OCI-LY7 (cell line): ENCODE results near the gene GBE1. TPM values are rescaled to one million over a fixed set of nuclear protein-coding genes. Genes with fewer than 3 reads are reported as not detected.

ENCODE experiments used
- BruUV-seq: library from RNA; stranded (reverse); fragments of 400-500 nt; replicated peaks from 2 replicates; lab custom pipeline; 2021; lab: Mats Ljungman, UMichigan
- CTCF ChIA-PET: fragments of 300-600 bp; sonication (Branson Sonifier 250); formaldehyde crosslinking; loops from one replicate; lab custom pipeline; 2022; ENCODE audit warnings: antibody characterized with exemption; ENCODE audit not compliant: unreplicated experiment; lab: Charles Lee
- POLR2A ChIA-PET: fragments of 300-600 bp; sonication (Branson Sonifier 250); formaldehyde crosslinking; loops from one replicate; lab custom pipeline; 2022; ENCODE audit warnings: antibody characterized with exemption; lab: Charles Lee
- DNase-seq: peaks from one replicate; pipeline ENCODE4 v3.0.0-alpha.2; 2015; ENCODE audit warnings: low spot score
- H2AFZ ChIP-seq: fragments of 200-600 bp; sonication (generic), shearing (Covaris generic); 2 replicates; pipeline ENCODE4 v1.6.1; 2014; ENCODE audit warnings: mild to moderate bottlenecking, antibody characterized with exemption, low read length, moderate library complexity
- H3K27ac ChIP-seq: fragments of 200-600 bp; sonication (generic); 2 replicates; pipeline ENCODE4 v1.5.1; 2014; ENCODE audit warnings: mixed run types, low read depth, mild to moderate bottlenecking, moderate library complexity, low read length, inconsistent platforms; ENCODE audit not compliant: poor library complexity, severe bottlenecking
- H3K36me3 ChIP-seq: fragments of 200-600 bp; sonication (generic); 2 replicates; pipeline ENCODE4 v1.6.1; 2014; ENCODE audit warnings: mild to moderate bottlenecking, antibody characterized with exemption, low read length, moderate library complexity, mixed read lengths; ENCODE audit not compliant: insufficient read depth
- H3K4me1 ChIP-seq: fragments of 200-600 bp; sonication (generic); 2 replicates; pipeline ENCODE4 v1.5.1; 2014; ENCODE audit warnings: mild to moderate bottlenecking, low read length; ENCODE audit not compliant: insufficient read depth, poor library complexity, severe bottlenecking
- H3K4me2 ChIP-seq: fragments of 200-600 bp; sonication (generic); 2 replicates; pipeline ENCODE4 v1.6.1; 2014; ENCODE audit warnings: mild to moderate bottlenecking, low read length
- H3K4me3 ChIP-seq: fragments of 200-600 bp; sonication (generic); 2 replicates; pipeline ENCODE4 v1.5.1; 2014; ENCODE audit warnings: mild to moderate bottlenecking, low read depth, low read length; ENCODE audit not compliant: poor library complexity, severe bottlenecking
- H3K79me2 ChIP-seq: fragments of 200-600 bp; sonication (generic); 2 replicates; pipeline ENCODE4 v1.6.1; 2016; ENCODE audit warnings: low read depth, mild to moderate bottlenecking, low read length, moderate library complexity, mixed read lengths; ENCODE audit not compliant: insufficient read depth
- H3K9me2 ChIP-seq: fragments of 200-600 bp; sonication (generic); 2 replicates; pipeline ENCODE4 v1.6.1; 2016; ENCODE audit warnings: mild to moderate bottlenecking, low read length, mixed read lengths; ENCODE audit not compliant: insufficient read depth
- H3K9me3 ChIP-seq: fragments of 200-600 bp; sonication (generic); 2 replicates; pipeline ENCODE4 v1.6.1; 2014; ENCODE audit warnings: mild to moderate bottlenecking, mixed run types, low read length, mixed read lengths
- H4K20me1 ChIP-seq: fragments of 200-600 bp; sonication (generic); 2 replicates; pipeline ENCODE4 v1.6.1; 2014; ENCODE audit warnings: mild to moderate bottlenecking, antibody characterized with exemption, low read length, moderate library complexity, mixed read lengths; ENCODE audit not compliant: insufficient read depth
- EZH2phosphoT487 ChIP-seq: fragments of 200-600 bp; sonication (generic); IDR thresholded peaks from 2 replicates; pipeline ENCODE4 v1.6.1; 2018; ENCODE audit warnings: low read depth, borderline replicate concordance, mild to moderate bottlenecking, mixed run types, antibody characterized with exemption, low read length, moderate library complexity, mixed read lengths
- intact Hi-C: fragments of 100-400 bp; cut with micrococcal nuclease; formaldehyde crosslinking; loops from one replicate; pipeline ENCODE4 v1.10.0; 2022; ENCODE audit not compliant: unreplicated experiment
- total RNA-seq, 2 experiments: library from RNA; depleted of rRNA in 1 of 2; stranded (reverse); fragments of >200 nt in 1 of 2; shearing (Covaris generic) in 1 of 2; gene quantifications; 2 replicates each; pipeline ENCODE4 v1.2.3, GENCODE V29; 2014 to 2022
- TF ChIP-seq, protein P1 (sequence below): fragments of 200-600 bp; sonication (generic); conservative IDR thresholded peaks from 2 replicates; pipeline ENCODE4 v1.5.1; 2014; ENCODE audit warnings: mild to moderate bottlenecking, antibody characterized with exemption, low read length, moderate library complexity, mixed read lengths

Gene GBE1
- total RNA-seq, 2 experiments from 2014 or later, result 10.7 to 24.4 TPM

DNA sequence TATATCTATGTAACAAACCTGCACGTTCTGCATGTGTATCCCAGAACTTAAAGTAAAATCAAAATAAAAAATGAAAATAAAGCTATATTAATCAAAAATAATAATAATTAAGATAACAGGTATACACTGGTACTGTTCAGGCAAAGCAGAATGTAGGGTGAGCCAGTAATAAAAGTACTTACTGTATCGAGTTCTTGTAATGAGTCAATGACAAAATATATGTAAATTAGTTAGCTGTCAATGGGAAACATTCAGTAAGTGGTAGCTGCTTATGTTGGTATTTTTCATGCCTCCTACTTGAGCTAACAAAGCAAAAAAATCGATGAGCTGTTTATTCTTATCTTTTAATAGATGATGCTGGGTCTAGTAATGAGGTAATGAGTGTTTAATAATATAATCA is 93.2 kb downstream of the GBE1 start:
- Histone ChIP-seq H3K4me2 (no peak overlapping the region), H3K4me1 (no peaks in the 10 kb centered on the region), H2AFZ (no peak overlapping the region), H3K36me3 (no peaks in the 10 kb centered on the region), H3K4me3 (no peak overlapping the region), H3K9me3 (no peaks in the 10 kb centered on the region), H3K9me2 (no peaks in the 10 kb centered on the region), H3K79me2 (no peaks in the 10 kb centered on the region), H4K20me1 (0 out of 2 replicates have a peak, but pooled peaks cover 5% of the 10 kb centered on the region), H3K27ac (no peak overlapping the region)
- no TSS peak for BruUV-seq
- CTCF ChIA-PET, result no interaction called here
- no peak for DNase-seq
- intact Hi-C loops, result no loop called here
- POLR2A ChIA-PET, result interaction anchor here (0.9 to 1.7 kb wide), 5 partner anchors 9 to 28 kb away, joined by 3 to 6 read pairs (median 3); no protein-coding TSS in a partner anchor
- TF ChIP-seq EZH2phosphoT487, result no peak
- TF ChIP-seq, protein P1, sequence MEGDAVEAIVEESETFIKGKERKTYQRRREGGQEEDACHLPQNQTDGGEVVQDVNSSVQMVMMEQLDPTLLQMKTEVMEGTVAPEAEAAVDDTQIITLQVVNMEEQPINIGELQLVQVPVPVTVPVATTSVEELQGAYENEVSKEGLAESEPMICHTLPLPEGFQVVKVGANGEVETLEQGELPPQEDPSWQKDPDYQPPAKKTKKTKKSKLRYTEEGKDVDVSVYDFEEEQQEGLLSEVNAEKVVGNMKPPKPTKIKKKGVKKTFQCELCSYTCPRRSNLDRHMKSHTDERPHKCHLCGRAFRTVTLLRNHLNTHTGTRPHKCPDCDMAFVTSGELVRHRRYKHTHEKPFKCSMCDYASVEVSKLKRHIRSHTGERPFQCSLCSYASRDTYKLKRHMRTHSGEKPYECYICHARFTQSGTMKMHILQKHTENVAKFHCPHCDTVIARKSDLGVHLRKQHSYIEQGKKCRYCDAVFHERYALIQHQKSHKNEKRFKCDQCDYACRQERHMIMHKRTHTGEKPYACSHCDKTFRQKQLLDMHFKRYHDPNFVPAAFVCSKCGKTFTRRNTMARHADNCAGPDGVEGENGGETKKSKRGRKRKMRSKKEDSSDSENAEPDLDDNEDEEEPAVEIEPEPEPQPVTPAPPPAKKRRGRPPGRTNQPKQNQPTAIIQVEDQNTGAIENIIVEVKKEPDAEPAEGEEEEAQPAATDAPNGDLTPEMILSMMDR, result no peak

DNA sequence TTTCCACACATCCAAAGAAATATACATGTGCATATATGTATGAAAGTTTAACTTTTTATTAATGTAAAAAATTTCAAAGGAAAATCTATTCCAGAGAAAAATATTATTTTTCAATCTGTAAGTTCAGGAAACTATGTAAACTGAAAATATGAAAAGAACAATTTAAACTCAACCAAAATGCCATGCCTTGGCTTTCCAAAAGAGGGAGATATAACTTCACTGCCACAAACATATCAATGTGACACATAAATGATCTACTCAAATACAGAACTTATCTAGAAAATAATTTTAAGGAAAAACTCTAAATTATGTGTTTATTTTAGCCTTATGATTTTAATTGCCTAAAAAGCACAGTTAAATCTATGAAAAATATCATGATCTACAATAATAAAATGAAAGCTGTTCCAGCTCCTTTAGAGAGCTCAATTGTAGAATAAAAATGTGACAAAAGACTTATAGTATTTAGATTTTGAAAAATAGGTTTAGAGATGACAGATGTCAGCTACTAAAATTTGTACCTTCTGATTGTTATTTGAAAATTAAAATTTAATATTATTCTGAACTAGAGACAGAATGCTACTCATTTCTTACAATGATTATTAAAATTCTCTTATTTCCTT is 94.8 kb downstream of the GBE1 start:
- peak; percentile 3 for DNase-seq
- intact Hi-C loops, result no loop called here
- BruUV-seq, result no TSS peak

DNA sequence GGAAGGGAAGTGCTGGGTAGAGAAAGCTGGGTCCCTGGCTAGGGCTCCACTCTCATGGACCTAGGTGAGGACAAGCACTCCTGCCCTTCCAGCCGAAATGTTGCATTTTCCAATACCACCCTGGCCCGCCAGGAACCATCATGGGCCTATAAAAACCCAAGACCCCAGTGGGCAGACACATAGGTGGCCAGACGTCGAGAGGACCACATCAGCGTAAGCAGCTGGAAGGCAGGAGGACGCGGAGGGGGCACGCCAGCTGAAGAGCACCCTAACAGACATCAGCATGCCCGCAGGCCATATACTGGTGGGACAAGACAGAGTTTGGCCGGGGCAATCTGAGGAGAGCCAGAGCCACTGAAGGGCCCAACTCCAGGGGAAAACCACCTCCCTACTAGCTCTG is 98.3 kb downstream of the GBE1 start:
- no peaks in the 10 kb centered on the region for H4K20me1 ChIP-seq
- BruUV-seq, result no TSS peak
- H2AFZ ChIP-seq, result no peak overlapping the region
- intact Hi-C loops, result no loop called here
- H3K4me1 ChIP-seq, result no peaks in the 10 kb centered on the region
- ChIA-PET CTCF (no interaction called here), POLR2A (no interaction called here)
- no peaks in the 10 kb centered on the region for H3K79me2 ChIP-seq
- TF ChIP-seq EZH2phosphoT487, result no peak
- TF ChIP-seq, protein P1, result no peak
- no peaks in the 10 kb centered on the region for H3K9me2 ChIP-seq
- no peak overlapping the region for H3K4me2 ChIP-seq
- H3K36me3 ChIP-seq, result no peaks in the 10 kb centered on the region
- DNase-seq, result no peak
- H3K27ac ChIP-seq, result no peak overlapping the region
- H3K9me3 ChIP-seq, result no peaks in the 10 kb centered on the region
- H3K4me3 ChIP-seq, result no peak overlapping the region

More for the DNA sequence above, 94.8 kb downstream of the GBE1 start:
- Histone ChIP-seq H3K4me2 (no peak overlapping the region), H3K4me3 (no peak overlapping the region), H3K9me2 (no peaks in the 10 kb centered on the region), H3K27ac (no peak overlapping the region), H2AFZ (no peak overlapping the region), H3K9me3 (no peaks in the 10 kb centered on the region), H3K4me1 (no peaks in the 10 kb centered on the region), H3K36me3 (no peaks in the 10 kb centered on the region), H4K20me1 (0 out of 2 replicates have a peak, but pooled peaks cover 5% of the 10 kb centered on the region), H3K79me2 (no peaks in the 10 kb centered on the region)
- TF ChIP-seq, protein P1, result peak; percentile 79
- TF ChIP-seq EZH2phosphoT487, result no peak
- CTCF ChIA-PET, result no interaction called here
- POLR2A ChIA-PET, result interaction anchor here (0.7 to 1.2 kb wide), 3 partner anchors 17 to 42 kb away, joined by 3 read pairs; no protein-coding TSS in a partner anchor
